Measurements from ENCODE around the gene DSTYK. TPM values are rescaled to one million over a fixed set of nuclear protein-coding genes. Genes with fewer than 3 reads are reported as not detected.
A peak's percentile ranks its signal among the peaks of the same experiment; 100 is the strongest.

Gene DSTYK
- total RNA-seq, 4 donors from 2014 or later, result 15.1 to 18.7 (median 16.2) TPM

- H3K4me1 ChIP-seq, result peaks cover 0 to 60% (median 14%) of the 10 kb centered on the region in 3 donors
- no peak overlapping the region for H3K27ac ChIP-seq
- TF ChIP-seq CTCF (IDR thresholded peaks at IDR 0.05), result no peak
- no peak for TF ChIP-seq POLR2AphosphoS5 (IDR thresholded peaks at IDR 0.05)
- no peak for TF ChIP-seq POLR2A (IDR thresholded peaks at IDR 0.05)
- TF ChIP-seq EP300 (IDR thresholded peaks at IDR 0.05), result no peak
- WGBS, 2 donors (ENCODE audit: low coverage in 1 of 2), result 76 to 80% methylated on average over 4 to 5 of the region's 8 CpGs
- no peak for ATAC-seq
- no peaks in the 10 kb centered on the region for H3K27me3 ChIP-seq
- no peak overlapping the region for H3K4me3 ChIP-seq
- no peaks in the 10 kb centered on the region for H3K9me3 ChIP-seq
- peaks cover 0 to 6% of the 10 kb centered on the region in 2 donors for H3K36me3 ChIP-seq
Measured at GRCh38 chr1:205192287-205192686, 19.2 kb downstream of the DSTYK start.

DNA sequence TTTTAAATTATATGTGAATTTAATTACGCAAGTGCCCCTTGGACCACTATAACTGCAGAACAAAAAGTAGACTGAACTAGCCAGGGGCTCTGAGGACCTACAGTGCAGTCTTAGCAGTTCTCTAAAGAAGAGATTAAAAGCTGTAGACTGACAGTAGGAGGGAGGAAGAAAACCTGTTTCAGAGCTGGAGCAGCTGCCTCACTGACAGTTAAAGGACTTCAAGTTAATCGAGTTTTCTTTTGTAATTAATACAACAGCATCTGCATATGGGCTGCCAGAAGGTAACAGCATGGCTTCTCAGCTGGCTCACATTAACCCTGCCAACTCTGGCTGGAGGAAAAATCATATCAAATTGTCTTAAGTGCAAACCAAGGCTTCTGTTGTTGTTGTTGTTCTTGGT lies 19.9 kb downstream of the DSTYK start:
- Histone ChIP-seq H3K36me3 (peaks cover 0 to 11% of the 10 kb centered on the region in 2 donors), H3K27me3 (no peaks in the 10 kb centered on the region), H3K27ac (peak overlapping the region in 3 of 4 donors; percentile 25 to 33 (median 30)), H3K4me3 (no peak overlapping the region), H3K9me3 (no peaks in the 10 kb centered on the region), H3K4me1 (peaks cover 0 to 65% (median 14%) of the 10 kb centered on the region in 3 donors)
- no peak for TF ChIP-seq EP300 (IDR thresholded peaks at IDR 0.05)
- no peak for TF ChIP-seq CTCF (IDR thresholded peaks at IDR 0.05)
- no peak for TF ChIP-seq POLR2A (IDR thresholded peaks at IDR 0.05)
- TF ChIP-seq POLR2AphosphoS5 (IDR thresholded peaks at IDR 0.05), result no peak
- WGBS, 2 donors (ENCODE audit: low coverage in 1 of 2), result 47 to 48% methylated on average over 2 of the region's 2 CpGs
- ATAC-seq, result no peak

- ATAC-seq, result no peak
- Histone ChIP-seq H3K27me3 (no peaks in the 10 kb centered on the region), H3K4me1 (peaks cover 0 to 70% (median 14%) of the 10 kb centered on the region in 3 donors), H3K4me3 (no peak overlapping the region), H3K36me3 (peaks cover 0 to 16% of the 10 kb centered on the region in 2 donors), H3K9me3 (no peaks in the 10 kb centered on the region), H3K27ac (peak overlapping the region in 3 of 4 donors; percentile 25 to 33 (median 30))
- TF ChIP-seq POLR2AphosphoS5 (IDR thresholded peaks at IDR 0.05), result no peak
- TF ChIP-seq EP300 (IDR thresholded peaks at IDR 0.05), result no peak
- no peak for TF ChIP-seq CTCF (IDR thresholded peaks at IDR 0.05)
- no peak for TF ChIP-seq POLR2A (IDR thresholded peaks at IDR 0.05)
- 38 to 44% methylated on average over 6 to 9 of the region's 9 CpGs for WGBS, 2 donors (ENCODE audit: low coverage in 1 of 2)
Measured at GRCh38 chr1:205190845-205191577, 20.5 kb downstream of the DSTYK start.

DNA sequence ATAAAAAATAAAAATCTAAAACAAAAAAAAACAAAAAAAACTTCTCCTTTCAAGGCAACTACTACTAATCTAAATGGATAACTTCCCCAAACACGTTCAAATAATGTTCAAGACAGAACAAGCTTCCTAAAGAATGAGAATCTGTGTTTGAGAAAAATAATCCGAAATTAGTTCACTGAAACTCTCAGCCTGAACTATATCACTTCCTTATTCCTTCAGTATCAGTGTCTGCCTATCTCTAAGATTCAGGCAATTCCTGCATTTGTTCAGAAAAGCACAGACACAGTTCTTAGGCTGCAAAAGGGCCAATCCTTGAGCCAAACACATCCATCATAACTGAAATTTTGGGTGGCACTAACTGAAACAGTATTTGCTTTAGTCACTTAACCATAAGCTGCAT lies 22.4 kb downstream of the DSTYK start:
- Histone ChIP-seq H3K27me3 (no peaks in the 10 kb centered on the region), H3K27ac (no peak overlapping the region), H3K36me3 (peaks cover 0 to 16% of the 10 kb centered on the region in 2 donors), H3K4me3 (no peak overlapping the region), H3K4me1 (peaks cover 0 to 67% (median 14%) of the 10 kb centered on the region in 3 donors), H3K9me3 (no peaks in the 10 kb centered on the region)
- no peak for TF ChIP-seq EP300 (IDR thresholded peaks at IDR 0.05)
- no peak for TF ChIP-seq POLR2AphosphoS5 (IDR thresholded peaks at IDR 0.05)
- TF ChIP-seq POLR2A (IDR thresholded peaks at IDR 0.05), result no peak
- no peak for TF ChIP-seq CTCF (IDR thresholded peaks at IDR 0.05)
- no peak for ATAC-seq
- WGBS, 2 donors (ENCODE audit: low coverage in 1 of 2), result 58% methylated on average over 2 of the region's 2 CpGs

DNA sequence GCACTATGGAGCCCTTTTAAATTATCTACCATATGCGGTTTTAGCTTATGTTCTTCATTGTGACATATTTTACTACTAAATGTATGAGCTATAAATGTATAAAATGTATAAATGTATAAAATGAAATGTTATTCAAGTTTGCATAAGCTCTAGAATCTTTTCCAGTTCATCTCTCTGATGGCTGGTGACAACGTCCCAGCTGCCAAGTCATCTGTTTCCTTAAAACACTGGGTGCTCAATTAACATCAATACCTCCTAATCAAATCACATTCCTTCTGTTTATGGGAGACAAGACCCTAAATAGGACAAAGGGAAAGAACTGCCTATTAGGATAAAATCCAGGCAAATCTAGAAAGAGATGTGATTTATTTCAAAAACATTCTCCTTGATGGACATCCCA lies 22.9 kb downstream of the DSTYK start:
- no peak overlapping the region for H3K27ac ChIP-seq
- ATAC-seq, result no peak
- H3K36me3 ChIP-seq, result peaks cover 0 to 16% of the 10 kb centered on the region in 2 donors
- 34 to 69% methylated on average over 2 of the region's 2 CpGs for WGBS, 2 donors (ENCODE audit: low coverage in 1 of 2)
- no peak overlapping the region for H3K4me3 ChIP-seq
- H3K27me3 ChIP-seq, result no peaks in the 10 kb centered on the region
- peaks cover under 1 to 72% (median 18%) of the 10 kb centered on the region in 3 donors for H3K4me1 ChIP-seq
- no peak for TF ChIP-seq CTCF (IDR thresholded peaks at IDR 0.05)
- no peak for TF ChIP-seq POLR2AphosphoS5 (IDR thresholded peaks at IDR 0.05)
- TF ChIP-seq POLR2A (IDR thresholded peaks at IDR 0.05), result no peak
- TF ChIP-seq EP300 (IDR thresholded peaks at IDR 0.05), result no peak
- H3K9me3 ChIP-seq, result no peaks in the 10 kb centered on the region
